IMR-90 (cell line): ENCODE data around the gene CLNK. TPM values are rescaled to one million over a fixed set of nuclear protein-coding genes. Genes with fewer than 3 reads are reported as not detected.

Source experiments
- ATAC-seq: fragments of 200-7000 bp; cut with Tn5 transposase; 2 replicates; pipeline ENCODE4 v1.9.1; 2020; ENCODE audit warnings: low read depth, mild to moderate bottlenecking, moderate library complexity
- BruUV-seq: library from RNA; stranded (reverse); fragments of 400-500 nt; replicated peaks from 2 replicates; lab custom pipeline; 2021; lab: Mats Ljungman, UMichigan
- CTCF ChIA-PET: fragments of 300-600 bp; formaldehyde crosslinking; extraction: SDS; loops from one replicate; lab custom pipeline; 2021; ENCODE audit warnings: antibody characterized with exemption; lab: Yijun Ruan, JAX
- POLR2A ChIA-PET: fragments of 300-600 bp; sonication (Branson Sonifier 250); formaldehyde crosslinking; loops from one replicate; lab custom pipeline; 2022; ENCODE audit warnings: antibody characterized with exemption; ENCODE audit not compliant: unreplicated experiment; lab: Charles Lee
- DNase-seq: peaks from one replicate; pipeline ENCODE4 v3.0.0; 2013
- H2AFZ ChIP-seq: replicated peaks from 2 replicates; pipeline ENCODE3; 2013; ENCODE audit warnings: low read length, mild to moderate bottlenecking; ENCODE audit not compliant: poor library complexity
- H2AK5ac ChIP-seq: 2 replicates; pipeline ENCODE4 v1.6.1; 2013; ENCODE audit warnings: low read depth, low read length, inconsistent platforms
- H2AK9ac ChIP-seq: replicated peaks from 2 replicates; pipeline ENCODE3; 2013; ENCODE audit warnings: mild to moderate bottlenecking, low read depth, low read length, moderate library complexity; ENCODE audit not compliant: poor library complexity
- H2BK120ac ChIP-seq: 2 replicates; pipeline ENCODE4 v1.6.1; 2013; ENCODE audit warnings: low read depth, low read length, inconsistent platforms
- H2BK15ac ChIP-seq: 3 replicates; pipeline ENCODE4 v1.6.1; 2013; ENCODE audit warnings: low read depth, low read length, inconsistent platforms
- H2BK20ac ChIP-seq: 2 replicates; pipeline ENCODE4 v1.6.1; 2013; ENCODE audit warnings: low read depth, mild to moderate bottlenecking, inconsistent platforms, low read length, moderate library complexity
- H2BK5ac ChIP-seq: 2 replicates; pipeline ENCODE4 v1.6.1; 2013; ENCODE audit warnings: mild to moderate bottlenecking, low read depth, low read length, inconsistent platforms; ENCODE audit not compliant: poor library complexity, severe bottlenecking
- H3K14ac ChIP-seq: replicated peaks from 2 replicates; pipeline ENCODE4 v1.6.1; 2013; ENCODE audit warnings: low read depth, low read length, inconsistent platforms
- H3K18ac ChIP-seq: 2 replicates; pipeline ENCODE4 v1.6.1; 2013; ENCODE audit warnings: low read depth, low read length, control low read depth
- H3K23ac ChIP-seq: 2 replicates; pipeline ENCODE4 v1.6.1; 2013; ENCODE audit warnings: low read depth, low read length, inconsistent platforms
- H3K27ac ChIP-seq: 2 replicates; pipeline ENCODE4 v1.5.1; 2013; ENCODE audit warnings: mild to moderate bottlenecking, control low read depth, low read length; ENCODE audit not compliant: insufficient read depth
- H3K27me3 ChIP-seq: 2 replicates; pipeline ENCODE4 v1.6.1; 2013; ENCODE audit warnings: low read length; ENCODE audit not compliant: control insufficient read depth, insufficient read depth
- H3K36me3 ChIP-seq: 2 replicates; pipeline ENCODE4 v1.6.1; 2013; ENCODE audit warnings: low read length, mixed read lengths; ENCODE audit not compliant: control insufficient read depth, insufficient read depth
- H3K4ac ChIP-seq: 2 replicates; pipeline ENCODE4 v1.6.1; 2013; ENCODE audit warnings: low read depth, low read length, inconsistent platforms
- H3K4me1 ChIP-seq: 2 replicates; pipeline ENCODE4 v1.6.1; 2013; ENCODE audit warnings: low read length, mixed read lengths; ENCODE audit not compliant: control insufficient read depth, insufficient read depth
- H3K4me2 ChIP-seq: 2 replicates; pipeline ENCODE4 v1.6.1; 2013; ENCODE audit warnings: low read depth, mild to moderate bottlenecking, control low read depth, low read length, moderate library complexity
- H3K4me3 ChIP-seq: 2 replicates; pipeline ENCODE4 v1.5.1; 2013; ENCODE audit warnings: low read depth, mild to moderate bottlenecking, control low read depth, low read length, moderate library complexity; ENCODE audit not compliant: insufficient read depth
- H3K56ac ChIP-seq: 2 replicates; pipeline ENCODE4 v1.6.1; 2013; ENCODE audit warnings: low read length, inconsistent platforms; ENCODE audit not compliant: insufficient read depth; ENCODE audit errors: extremely low read depth
- H3K79me1 ChIP-seq, 2 experiments: 2 replicates each; pipeline ENCODE4 v1.6.1; 2013; ENCODE audit warnings: low read length in 2 of 2, inconsistent platforms in 1 of 2, low read depth in 1 of 2
- H3K9ac ChIP-seq: 2 replicates; pipeline ENCODE4 v1.6.1; 2013; ENCODE audit warnings: low read depth, low read length, control low read depth
- H3K9me1 ChIP-seq: 2 replicates; pipeline ENCODE4 v1.6.1; 2013; ENCODE audit warnings: low read length, inconsistent platforms; ENCODE audit not compliant: insufficient read depth
- H3K9me3 ChIP-seq: 2 replicates; pipeline ENCODE4 v1.6.1; 2013; ENCODE audit warnings: low read length; ENCODE audit not compliant: control insufficient read depth, insufficient read depth
- H4K20me1 ChIP-seq: 2 replicates; pipeline ENCODE4 v1.6.1; 2013; ENCODE audit warnings: low read length, inconsistent platforms; ENCODE audit not compliant: insufficient read depth
- H4K5ac ChIP-seq: 2 replicates; pipeline ENCODE4 v1.6.1; 2013; ENCODE audit warnings: mild to moderate bottlenecking, low read depth, low read length, control low read depth
- H4K8ac ChIP-seq, 2 experiments: 2 replicates each; pipeline ENCODE4 v1.6.1; 2013; ENCODE audit warnings: low read depth in 2 of 2, low read length in 2 of 2, control low read depth in 1 of 2, inconsistent platforms in 1 of 2
- H4K91ac ChIP-seq: 2 replicates; pipeline ENCODE4 v1.6.1; 2013; ENCODE audit warnings: low read depth, low read length, inconsistent platforms; ENCODE audit not compliant: insufficient read depth
- MXI1 ChIP-seq: IDR thresholded peaks from 2 replicates; pipeline ENCODE4 v1.6.1; 2012; ENCODE audit warnings: low read depth, mild to moderate bottlenecking, low read length, moderate library complexity, borderline replicate concordance
- dilution Hi-C: fragments of 300-500 bp; cut with HindIII; formaldehyde crosslinking; loops from one replicate; pipeline ENCODE4 v1.14.3; 2018; ENCODE audit warnings: low sequenced_read_pairs; ENCODE audit not compliant: unreplicated experiment
- in situ Hi-C: fragments of 300-500 bp; cut with MboI; formaldehyde crosslinking; loops from 3 replicates; pipeline ENCODE4 v1.14.3; 2019; ENCODE audit warnings: low sequenced_read_pairs, inconsistent platforms, mixed read lengths
- intact Hi-C: fragments of 100-400 bp; cut with micrococcal nuclease; formaldehyde crosslinking; loops from 2 replicates; pipeline ENCODE4 v1.10.0; 2022
- polyA plus RNA-seq, 3 experiments: library from polyadenylated mRNA; depleted of rRNA; stranded (reverse); fragments of >200 nt; gene quantifications; 2 replicates each; pipeline ENCODE4 v1.2.3, GENCODE V29; 2012; ENCODE audit warnings: low replicate concordance in 1 of 3
- total RNA-seq: library from RNA; depleted of rRNA; stranded (reverse); fragments of >200 nt; gene quantifications from 2 replicates; pipeline ENCODE4 v1.2.3, GENCODE V29; 2012

CLNK gene
- total and polyA plus RNA-seq, 2 of the 4 experiments (the other 2 are of a cell fraction), result not detected

GRCh38 chr4:10567766-10568165 is 116.8 kb downstream of the CLNK start:
- no peaks in the 10 kb centered on the region; the same call in 1 of the 2 replicates for H3K27me3 ChIP-seq
- no peak overlapping the region for H4K8ac ChIP-seq
- in situ Hi-C loops, result no loop called here
- no peak overlapping the region for H3K56ac ChIP-seq
- no peak for ATAC-seq
- no peak for TF ChIP-seq MXI1
- ChIA-PET POLR2A (no interaction called here), CTCF (no interaction called here)
- no peaks in the 10 kb centered on the region for H3K9me3 ChIP-seq
- no peak overlapping the region for H2AFZ ChIP-seq
- H4K5ac ChIP-seq, result no peak overlapping the region
- no peaks in the 10 kb centered on the region for H3K79me1 ChIP-seq
- no peak overlapping the region for H2BK20ac ChIP-seq
- H3K18ac ChIP-seq, result no peak overlapping the region
- H4K20me1 ChIP-seq, result no peaks in the 10 kb centered on the region
- no peak overlapping the region for H3K14ac ChIP-seq
- dilution Hi-C loops, result no loop called here
- no peak overlapping the region for H3K9ac ChIP-seq
- no peak overlapping the region for H4K91ac ChIP-seq
- H3K36me3 ChIP-seq, result no peaks in the 10 kb centered on the region
- no peak overlapping the region for H2BK120ac ChIP-seq
- H3K9me1 ChIP-seq, result no peaks in the 10 kb centered on the region
- BruUV-seq, result no TSS peak
- H2AK5ac ChIP-seq, result no peak overlapping the region
- no peak overlapping the region for H3K23ac ChIP-seq
- H3K4ac ChIP-seq, result no peak overlapping the region
- intact Hi-C loops, result no loop called here
- no peak overlapping the region for H3K27ac ChIP-seq
- no peak overlapping the region for H2AK9ac ChIP-seq
- no peak overlapping the region for H2BK15ac ChIP-seq
- H3K4me2 ChIP-seq, result no peak overlapping the region
- no peaks in the 10 kb centered on the region for H3K4me1 ChIP-seq
- DNase-seq, result no peak
- H2BK5ac ChIP-seq, result no peak overlapping the region
- no peak overlapping the region for H3K4me3 ChIP-seq
